Upper lobe of left lung (tissue), 6 donors: ENCODE data around the gene RHPN2. TPM values are rescaled to one million over a fixed set of nuclear protein-coding genes. Genes with fewer than 3 reads are reported as not detected.
"Not testable (repeated sequence)": the region's sequence is repeated elsewhere in the genome, so short reads cannot be mapped to it uniquely, and the experiment has no call there.

Experiments
- ATAC-seq, 2 donors: fragments of 200-7000 bp; cut with Tn5 transposase; one replicate each; pipeline ENCODE4 v1.9.1; 2022; ENCODE audit warnings: mild to moderate bottlenecking in 2 of 2, moderate library complexity in 2 of 2; ENCODE audit not compliant: low FRiP score in 2 of 2
- DNase-seq, 2 donors: peaks; one replicate each; pipeline ENCODE4 v3.0.0-alpha.2; 2019 to 2020
- H3K27ac ChIP-seq, 4 donors: fragments of 200-600 bp; sonication (generic); one replicate each; pipeline ENCODE4 v1.5.1; 2016 to 2019
- H3K27me3 ChIP-seq, 4 donors: fragments of 200-600 bp; sonication (generic); one replicate each; pipeline ENCODE4 v1.5.1; 2017 to 2019
- H3K36me3 ChIP-seq, 4 donors: fragments of 200-600 bp; sonication (generic); one replicate each; pipeline ENCODE4 v1.5.1; 2016 to 2019
- H3K4me1 ChIP-seq, 4 donors: fragments of 200-600 bp; sonication (generic); one replicate each; pipeline ENCODE4 v1.5.1; 2018 to 2019
- H3K4me3 ChIP-seq, 4 donors: fragments of 200-600 bp; sonication (generic); one replicate each; pipeline ENCODE4 v1.5.1; 2017 to 2019; ENCODE audit warnings: mild to moderate bottlenecking in 2 of 4, moderate library complexity in 1 of 4
- H3K9me3 ChIP-seq, 4 donors: fragments of 200-600 bp; sonication (generic); one replicate each; pipeline ENCODE4 v1.5.1; 2018 to 2019
- EP300 ChIP-seq, 4 donors: sonication (generic); formaldehyde crosslinking; IDR thresholded peaks; one replicate each; pipeline ENCODE4 v1.5.1; 2017; ENCODE audit warnings: antibody characterized with exemption in 4 of 4, control low read depth in 2 of 4
- POLR2A ChIP-seq, 4 donors: fragments of 450-650 bp; IDR thresholded peaks; one replicate each; pipeline ENCODE4 v1.5.1; 2016 to 2017; ENCODE audit warnings: antibody characterized with exemption in 4 of 4, mild to moderate bottlenecking in 2 of 4
- POLR2AphosphoS5 ChIP-seq, 2 donors: sonication (generic); formaldehyde crosslinking; IDR thresholded peaks; one replicate each; pipeline ENCODE4 v1.5.1; 2017; ENCODE audit warnings: antibody characterized with exemption in 2 of 2
- WGBS, 2 donors: methylation state at CpG; one replicate each; pipeline ENCODE4 v1.1.5; 2017 to 2018; 5-methylcytosine and 5-hydroxymethylcytosine counted together
- total RNA-seq, 6 donors: library from RNA; depleted of rRNA in 4 of 6; stranded (reverse); fragments of >200 nt in 4 of 6; gene quantifications; one replicate each; pipeline versions ENCODE4 v1.1.0 to v1.2.1, GENCODE V29; 2016 to 2021
- TF ChIP-seq, protein P1 (sequence below), 6 experiments: fragments of 450-650 bp in 4 of 6; fragments of 200-600 bp in 2 of 6; sonication (generic) in 2 of 6; IDR thresholded peaks; one replicate each; pipeline ENCODE4 v1.5.1; 2016 to 2019; ENCODE audit warnings: antibody characterized with exemption in 6 of 6
- donor health status: DM: no; HTN: no; CAD: no; lungs with moderate emphysema.
- donor health status: DM: no; HTN: yes; CAD: no; lungs with severe emphysema.

RHPN2 gene
- total RNA-seq, 6 donors from 2014 or later, result 5.6 to 33.5 (median 13.1) TPM

DNA sequence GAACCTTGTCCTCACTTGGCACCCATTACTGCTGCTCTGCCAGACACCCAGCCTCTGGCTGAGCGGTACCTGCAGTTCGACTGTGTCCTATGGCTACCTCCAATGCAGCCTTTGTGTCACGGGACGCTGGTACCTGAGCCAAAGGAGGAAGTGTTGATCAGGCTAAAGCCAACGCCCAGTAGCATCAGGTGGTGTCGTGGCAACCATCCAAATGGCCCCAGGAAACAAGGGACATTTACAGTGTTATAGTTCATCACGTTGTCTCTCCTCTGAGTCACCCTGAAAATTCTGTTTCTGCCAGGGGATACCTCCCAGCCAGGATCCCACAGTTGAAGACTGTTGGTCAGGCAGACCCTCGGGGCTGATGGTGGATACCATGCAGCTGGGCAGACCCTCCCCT, 10.1 kb downstream of the RHPN2 start:
- H3K27me3 ChIP-seq, result no peaks in the 10 kb centered on the region
- peaks cover 0 to 11% (median 9%) of the 10 kb centered on the region in 4 donors for H3K4me1 ChIP-seq
- no peak for TF ChIP-seq POLR2A (IDR thresholded peaks at IDR 0.05)
- TF ChIP-seq POLR2AphosphoS5 (IDR thresholded peaks at IDR 0.05), result no peak
- TF ChIP-seq EP300 (IDR thresholded peaks at IDR 0.05), result no peak
- TF ChIP-seq, protein P1, sequence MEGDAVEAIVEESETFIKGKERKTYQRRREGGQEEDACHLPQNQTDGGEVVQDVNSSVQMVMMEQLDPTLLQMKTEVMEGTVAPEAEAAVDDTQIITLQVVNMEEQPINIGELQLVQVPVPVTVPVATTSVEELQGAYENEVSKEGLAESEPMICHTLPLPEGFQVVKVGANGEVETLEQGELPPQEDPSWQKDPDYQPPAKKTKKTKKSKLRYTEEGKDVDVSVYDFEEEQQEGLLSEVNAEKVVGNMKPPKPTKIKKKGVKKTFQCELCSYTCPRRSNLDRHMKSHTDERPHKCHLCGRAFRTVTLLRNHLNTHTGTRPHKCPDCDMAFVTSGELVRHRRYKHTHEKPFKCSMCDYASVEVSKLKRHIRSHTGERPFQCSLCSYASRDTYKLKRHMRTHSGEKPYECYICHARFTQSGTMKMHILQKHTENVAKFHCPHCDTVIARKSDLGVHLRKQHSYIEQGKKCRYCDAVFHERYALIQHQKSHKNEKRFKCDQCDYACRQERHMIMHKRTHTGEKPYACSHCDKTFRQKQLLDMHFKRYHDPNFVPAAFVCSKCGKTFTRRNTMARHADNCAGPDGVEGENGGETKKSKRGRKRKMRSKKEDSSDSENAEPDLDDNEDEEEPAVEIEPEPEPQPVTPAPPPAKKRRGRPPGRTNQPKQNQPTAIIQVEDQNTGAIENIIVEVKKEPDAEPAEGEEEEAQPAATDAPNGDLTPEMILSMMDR (IDR thresholded peaks at IDR 0.05), result no peak
- no peak overlapping the region for H3K4me3 ChIP-seq
- WGBS, 2 donors, result 82% methylated on average over 8 of the region's 8 CpGs
- ATAC-seq (peak in 1 of 2 donors; percentile 28), DNase-seq (no peak)
- H3K36me3 ChIP-seq, result no peaks in the 10 kb centered on the region
- no peak overlapping the region for H3K27ac ChIP-seq
- no peaks in the 10 kb centered on the region for H3K9me3 ChIP-seq

- Histone ChIP-seq H3K27me3 (no peaks in the 10 kb centered on the region), H3K4me1 (peaks cover 0 to 13% (median 9%) of the 10 kb centered on the region in 4 donors), H3K4me3 (no peak overlapping the region), H3K9me3 (no peaks in the 10 kb centered on the region), H3K36me3 (no peaks in the 10 kb centered on the region), H3K27ac (peak overlapping the region in 3 of 4 donors; percentile 1 to 63 (median 45))
- ATAC-seq (peak in 1 of 2 donors; percentile 27), DNase-seq (no peak)
- WGBS, 2 donors, result 54 to 56% methylated on average over 8 of the region's 8 CpGs
- no peak for TF ChIP-seq POLR2A (IDR thresholded peaks at IDR 0.05)
- TF ChIP-seq POLR2AphosphoS5 (IDR thresholded peaks at IDR 0.05), result no peak
- TF ChIP-seq EP300 (IDR thresholded peaks at IDR 0.05), result no peak
- TF ChIP-seq, protein P1 (IDR thresholded peaks at IDR 0.05), result no peak
Measured at GRCh38 chr19:33052352-33052972, 12.2 kb downstream of the RHPN2 start.

DNA sequence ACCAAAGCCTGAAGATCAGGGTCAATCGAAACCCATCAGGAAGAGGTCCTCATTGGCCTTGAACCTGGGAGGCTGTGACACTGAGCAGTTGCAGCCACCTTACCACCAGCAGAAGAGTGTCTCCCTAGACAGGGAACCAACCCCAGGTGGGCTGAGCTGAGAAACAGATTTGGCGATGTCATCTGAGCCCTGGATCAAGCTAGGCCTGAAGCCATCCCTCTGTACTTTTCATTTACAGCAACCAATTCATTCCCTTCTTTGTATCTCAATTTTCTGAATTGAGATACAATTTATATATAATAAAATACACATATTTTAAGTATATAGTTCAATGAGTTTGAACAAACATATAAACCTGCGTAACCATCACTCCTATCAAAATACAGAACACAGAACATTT, 14.6 kb downstream of the RHPN2 start:
- Histone ChIP-seq H3K9me3 (no peaks in the 10 kb centered on the region), H3K4me1 (peaks cover 0 to 15% (median 9%) of the 10 kb centered on the region in 4 donors), H3K27me3 (no peaks in the 10 kb centered on the region), H3K27ac (no peak overlapping the region), H3K36me3 (no peaks in the 10 kb centered on the region), H3K4me3 (no peak overlapping the region)
- no peak for TF ChIP-seq EP300 (IDR thresholded peaks at IDR 0.05)
- no peak for TF ChIP-seq POLR2AphosphoS5 (IDR thresholded peaks at IDR 0.05)
- no peak for DNase-seq
- no peak for ATAC-seq
- 99 to 100% methylated on average over 2 to 3 of the region's 3 CpGs for WGBS, 2 donors

DNA sequence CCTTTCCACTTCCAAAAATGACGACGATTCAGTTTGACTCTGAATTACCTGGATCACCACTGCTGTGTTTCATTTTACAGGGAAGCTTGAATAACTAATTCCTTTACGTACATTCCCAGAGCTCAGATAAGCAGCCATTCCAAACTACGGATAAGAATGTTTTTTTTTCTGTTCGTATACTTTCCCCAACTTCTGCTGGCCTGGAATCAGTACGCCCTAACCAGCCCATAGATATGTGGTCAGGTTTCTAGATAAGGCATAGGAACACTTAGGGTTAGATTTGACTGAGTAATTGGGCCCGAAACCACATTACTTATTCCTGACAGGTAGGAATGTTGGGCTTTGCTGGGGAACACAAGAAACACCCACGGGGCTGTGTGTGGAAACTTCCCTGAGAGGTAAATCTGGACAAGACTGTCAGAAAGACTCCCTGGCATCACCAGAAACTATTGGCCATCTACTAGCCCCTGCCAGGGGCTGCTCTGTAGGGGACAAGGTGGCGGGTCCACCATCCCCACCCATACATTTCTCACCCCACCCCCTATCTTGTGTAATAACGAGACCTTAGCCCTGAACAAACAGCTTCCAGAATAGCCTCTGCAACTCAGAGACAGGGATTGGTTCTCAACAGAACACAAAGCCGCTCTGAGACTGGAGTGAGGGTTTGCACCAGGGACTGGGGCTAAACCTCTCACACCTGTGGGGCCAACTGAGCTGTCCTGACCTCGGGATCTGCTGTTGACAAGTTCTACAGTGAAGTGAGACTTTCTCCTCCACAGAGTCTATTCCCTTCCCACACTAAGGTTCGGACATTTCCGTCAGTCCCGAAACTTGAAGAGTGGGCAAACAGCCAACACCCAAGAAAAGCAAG, 15.6 kb downstream of the RHPN2 start:
- Histone ChIP-seq H3K36me3 (no peaks in the 10 kb centered on the region), H3K4me3 (no peak overlapping the region), H3K27me3 (no peaks in the 10 kb centered on the region), H3K4me1 (peaks cover 0 to 15% (median 9%) of the 10 kb centered on the region in 4 donors), H3K27ac (peak overlapping the region in 1 of 4 donors; percentile 7), H3K9me3 (no peaks in the 10 kb centered on the region)
- no peak for ATAC-seq
- DNase-seq, result no peak
- WGBS, 2 donors, result 62 to 73% methylated on average over 15 of the region's 15 CpGs
- TF ChIP-seq EP300 (IDR thresholded peaks at IDR 0.05) (no peak), POLR2A (IDR thresholded peaks at IDR 0.05) (no peak), POLR2AphosphoS5 (IDR thresholded peaks at IDR 0.05) (no peak)
- TF ChIP-seq, protein P1 (IDR thresholded peaks at IDR 0.05), result no peak

- Histone ChIP-seq H3K27ac (no peak overlapping the region), H3K36me3 (no peaks in the 10 kb centered on the region), H3K9me3 (no peaks in the 10 kb centered on the region), H3K4me3 (no peak overlapping the region), H3K27me3 (no peaks in the 10 kb centered on the region), H3K4me1 (peaks cover 0 to 10% (median 2%) of the 10 kb centered on the region in 4 donors)
- WGBS, 2 donors, result 66 to 73% methylated on average over 7 to 8 of the region's 8 CpGs
- TF ChIP-seq POLR2A (IDR thresholded peaks at IDR 0.05) (no peak), POLR2AphosphoS5 (IDR thresholded peaks at IDR 0.05) (peak in 1 of 2 donors; percentile 14), EP300 (IDR thresholded peaks at IDR 0.05) (no peak)
- TF ChIP-seq, protein P1 (IDR thresholded peaks at IDR 0.05), result no peak
- DNase-seq (peak in 1 of 2 donors; percentile 75), ATAC-seq (peak; percentile 64 to 91)
Measured at GRCh38 chr19:33047422-33047821, 17.3 kb downstream of the RHPN2 start.

- H3K27me3 ChIP-seq, DNase-seq, H3K9me3 ChIP-seq, H3K27ac ChIP-seq, H3K4me1 ChIP-seq, ATAC-seq, H3K36me3 ChIP-seq, H3K4me3 ChIP-seq: not testable (repeated sequence)
- 83 to 84% methylated on average over 3 of the region's 3 CpGs for WGBS, 2 donors
Measured at GRCh38 chr19:33041828-33042160, 22.9 kb downstream of the RHPN2 start.
